GM12878 (cell line): ENCODE data around the gene BAIAP2L1. TPM values are rescaled to one million over a fixed set of nuclear protein-coding genes. Genes with fewer than 3 reads are reported as not detected.

Source experiments
- ATAC-seq: fragments of 200-7000 bp; cut with Tn5 transposase; 3 replicates; pipeline ENCODE4 v1.9.1; 2020; ENCODE audit warnings: mild to moderate bottlenecking, moderate library complexity
- BruUV-seq: library from RNA; stranded (reverse); fragments of 400-500 nt; replicated peaks from 2 replicates; lab custom pipeline; 2021; lab: Mats Ljungman, UMichigan
- CTCF ChIA-PET: fragments of 300-600 bp; sonication (Branson Sonifier 250); formaldehyde crosslinking; extraction: SDS; loops from one replicate; lab custom pipeline; 2021; ENCODE audit warnings: inconsistent platforms; lab: Yijun Ruan, JAX
- POLR2A ChIA-PET: fragments of 350-600 bp; formaldehyde crosslinking; extraction: SDS; loops from one replicate; lab custom pipeline; 2021; ENCODE audit warnings: inconsistent platforms; lab: Charles Lee
- RAD21 ChIA-PET: fragments of 300-600 bp; sonication (Branson Sonifier 250); formaldehyde crosslinking; loops from one replicate; lab custom pipeline; 2023; ENCODE audit warnings: antibody characterized with exemption; ENCODE audit not compliant: unreplicated experiment; lab: Charles Lee
- SMC1A ChIA-PET: fragments of 300-600 bp; sonication (Branson Sonifier 250); formaldehyde crosslinking; loops from one replicate; lab custom pipeline; 2023; ENCODE audit not compliant: unreplicated experiment, uncharacterized antibody; lab: Charles Lee
- DNase-seq: peaks from one replicate; pipeline ENCODE4 v3.0.0-alpha.2; 2011; ENCODE audit warnings: low read depth, low spot score
- FAIRE-seq: peaks from 3 replicates; lab custom pipeline; 2011; peaks lifted over from hg19 to GRCh38; lab: Jason Lieb, UNC
- H2AFZ ChIP-seq: 2 replicates; pipeline ENCODE4 v1.6.0; 2011; ENCODE audit warnings: low read depth, low read length, control low read depth; ENCODE audit not compliant: control insufficient read depth
- H3K27ac ChIP-seq: 2 replicates; pipeline ENCODE4 v1.5.1; 2011; ENCODE audit warnings: control low read depth; ENCODE audit not compliant: control insufficient read depth, insufficient read depth
- H3K27me3 ChIP-seq, 2 experiments: replicated peaks in 1 of 2; 2 replicates each; pipeline versions ENCODE4 v1.6.0 to v1.6.1; 2011; ENCODE audit warnings: low read length in 1 of 2; ENCODE audit not compliant: control insufficient read depth in 2 of 2, insufficient read depth in 2 of 2
- H3K36me3 ChIP-seq, 2 experiments: 2 replicates each; pipeline ENCODE4 v1.5.1; 2011; ENCODE audit warnings: low read length in 1 of 2; ENCODE audit not compliant: control insufficient read depth in 2 of 2, insufficient read depth in 2 of 2
- H3K4me1 ChIP-seq: 2 replicates; pipeline ENCODE4 v1.6.1; 2011; ENCODE audit warnings: mild to moderate bottlenecking, low read length, moderate library complexity, mixed read lengths; ENCODE audit not compliant: control insufficient read depth, insufficient read depth
- H3K4me2 ChIP-seq: 2 replicates; pipeline ENCODE4 v1.6.0; 2011; ENCODE audit warnings: control low read depth; ENCODE audit not compliant: control insufficient read depth, insufficient read depth
- H3K4me3 ChIP-seq: fragments of 200-600 bp; sonication (generic); 2 replicates; pipeline ENCODE4 v1.5.1; 2016
- H3K79me2 ChIP-seq: 2 replicates; pipeline ENCODE4 v1.6.0; 2011; ENCODE audit warnings: low read length; ENCODE audit not compliant: control insufficient read depth, insufficient read depth
- H3K9ac ChIP-seq: 2 replicates; pipeline ENCODE4 v1.8.0; 2011; ENCODE audit warnings: low read length, control low read depth, mixed read lengths; ENCODE audit not compliant: control insufficient read depth, insufficient read depth
- H3K9me3 ChIP-seq: replicated peaks from 3 replicates; pipeline ENCODE4 v1.5.1; 2011; ENCODE audit warnings: mild to moderate bottlenecking, low read length; ENCODE audit not compliant: control insufficient read depth, insufficient read depth
- H4K20me1 ChIP-seq: 2 replicates; pipeline ENCODE4 v1.6.0; 2011; ENCODE audit not compliant: control insufficient read depth, insufficient read depth
- BRCA1 ChIP-seq: IDR thresholded peaks from 2 replicates; pipeline ENCODE4 v1.6.1; 2011; ENCODE audit warnings: low read depth, low read length, improper control_type of control experiment
- HDGF ChIP-seq: fragments of 450-650 bp; IDR thresholded peaks from 2 replicates; pipeline ENCODE4 v1.6.1; 2016; ENCODE audit warnings: antibody characterized with exemption
- JUND ChIP-seq: IDR thresholded peaks from 2 replicates; pipeline ENCODE4 v1.6.1; 2012; ENCODE audit warnings: low read depth, mild to moderate bottlenecking, low read length, improper control_type of control experiment, moderate library complexity
- MTA2 ChIP-seq: fragments of 450-650 bp; IDR thresholded peaks from 2 replicates; pipeline ENCODE4 v1.6.1; 2016; ENCODE audit warnings: low read depth, mild to moderate bottlenecking, moderate library complexity
- NFYA ChIP-seq: IDR thresholded peaks from 2 replicates; pipeline ENCODE4 v1.6.1; 2011; ENCODE audit warnings: low read depth, mild to moderate bottlenecking, low read length, improper control_type of control experiment, borderline replicate concordance
- NR2C2 ChIP-seq: IDR thresholded peaks from 2 replicates; pipeline ENCODE4 v1.6.1; 2011; ENCODE audit warnings: borderline replicate concordance, low read depth; ENCODE audit not compliant: control insufficient read depth, insufficient read length
- RAD51 ChIP-seq: fragments of 450-650 bp; IDR thresholded peaks from 2 replicates; pipeline ENCODE4 v1.6.1; 2016; ENCODE audit warnings: moderate library complexity, mild to moderate bottlenecking, inconsistent platforms
- RELA ChIP-seq: fragments of 450-650 bp; IDR thresholded peaks from 2 replicates; pipeline ENCODE4 v1.8.0; 2014; ENCODE audit warnings: borderline replicate concordance; ENCODE audit not compliant: partially characterized antibody
- TARDBP ChIP-seq: IDR thresholded peaks from 2 replicates; pipeline ENCODE4 v1.6.1; 2016; ENCODE audit warnings: borderline replicate concordance
- TCF3 ChIP-seq: IDR thresholded peaks from 2 replicates; pipeline ENCODE4 v1.6.1; 2012; ENCODE audit warnings: low read depth, mild to moderate bottlenecking, low read length, borderline replicate concordance; ENCODE audit not compliant: insufficient read depth
- ZNF24 ChIP-seq: fragments of 450-650 bp; IDR thresholded peaks from 2 replicates; pipeline ENCODE4 v1.6.1; 2017; ENCODE audit warnings: antibody characterized with exemption, mild to moderate bottlenecking
- whole genome bisulfite sequencing: methylation state at CpG from one replicate; pipeline ENCODE4 v1.1.6; 2016; ENCODE audit warnings: low lambda C conversion rate; ENCODE audit not compliant: insufficient replicate concordance, insufficient coverage; ENCODE audit errors: missing lambda C conversion rate; 5-methylcytosine and 5-hydroxymethylcytosine counted together
- in situ Hi-C: fragments of 300-500 bp; cut with MboI; formaldehyde crosslinking; loops from 9 replicates; pipeline ENCODE4 v1.14.3; 2018; ENCODE audit warnings: mixed read lengths
- intact Hi-C: fragments of 100-400 bp; cut with micrococcal nuclease; formaldehyde crosslinking; loops from one replicate; pipeline ENCODE4 v1.14.2; 2022; ENCODE audit not compliant: unreplicated experiment
- polyA plus RNA-seq, 11 experiments: library from polyadenylated mRNA; depleted of rRNA in 4 of 11; unstranded in 6 of 11; stranded (reverse) in 5 of 11; fragments of >200 nt; fragmentation: Nextera tagmentation in 4 of 11; fragmentation: Illumina TruSeq in 1 of 11; extraction: Ambion mirVana in 4 of 11; extraction: Trizol in 1 of 11; gene quantifications; 1 replicate in 1 of 11; 2 replicates in 10 of 11; pipeline versions ENCODE4 v1.2.1 to v1.2.3, GENCODE V29; 2011 to 2016; ENCODE audit warnings: inconsistent platforms in 2 of 11, missing spikeins in 2 of 11, low read depth in 1 of 11
- total RNA-seq, 4 experiments: library from RNA; depleted of rRNA in 3 of 4; stranded (reverse); fragments of >200 nt in 3 of 4; fragmentation: Illumina TruSeq in 1 of 4; extraction: Trizol in 1 of 4; gene quantifications; 2 replicates each; pipeline versions ENCODE4 v1.2.1 to v1.2.3, GENCODE V29; 2013 to 2021
- TF ChIP-seq, protein P1 (sequence below): fragments of 450-650 bp; IDR thresholded peaks from 2 replicates; pipeline ENCODE4 v1.6.1; 2017; ENCODE audit warnings: mild to moderate bottlenecking, moderate library complexity

Gene BAIAP2L1
- total and polyA plus RNA-seq, 10 of the 15 experiments (the other 5 are each of a cell fraction or from before 2014, with no cell fraction given), result 8.9 to 60.2 (median 35.7) TPM

DNA sequence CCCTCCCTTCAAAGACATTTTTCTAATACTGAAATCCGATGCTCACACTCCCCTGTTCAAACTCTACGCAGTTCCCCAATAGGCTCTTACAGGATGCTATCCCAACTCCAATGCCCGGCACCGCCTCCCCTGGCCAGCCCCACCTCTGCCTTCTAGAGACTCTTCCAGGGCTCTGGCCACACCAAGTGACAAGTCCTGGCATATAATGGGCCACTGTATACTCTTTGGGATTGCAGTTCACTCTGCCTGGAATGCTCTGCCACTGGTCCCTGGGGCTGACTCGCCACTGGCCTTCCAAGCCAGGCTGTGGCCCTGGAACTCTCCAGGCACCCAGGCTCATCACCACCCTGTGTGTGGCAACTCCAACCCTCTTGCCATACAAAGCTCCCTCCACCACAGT is 122.5 kb downstream of the BAIAP2L1 start:
- BruUV-seq, result no TSS peak
- CTCF ChIA-PET, result interaction anchor here (0.9 kb wide), 1 partner anchor 123 kb away, joined by 3 read pairs; no protein-coding TSS in a partner anchor
- no peak for FAIRE-seq

More for the DNA sequence above, 122.5 kb downstream of the BAIAP2L1 start:
- Histone ChIP-seq H3K79me2 (peaks cover 2% of the 10 kb centered on the region; the same call in 1 of the 2 replicates), H3K27me3 (no peaks in the 10 kb centered on the region), H3K4me2 (no peak overlapping the region), H3K4me3 (no peak overlapping the region), H2AFZ (no peak overlapping the region), H3K27ac (no peak overlapping the region), H3K4me1 (peaks cover 8% of the 10 kb centered on the region), H4K20me1 (no peaks in the 10 kb centered on the region; the same call in 1 of the 2 replicates), H3K9me3 (no peaks in the 10 kb centered on the region), H3K36me3 (no peaks in the 10 kb centered on the region; a peak in 1 of 4 replicates), H3K9ac (no peak overlapping the region)
- no peak for TF ChIP-seq BRCA1
- TF ChIP-seq ZNF24, result no peak
- TF ChIP-seq NR2C2, result no peak
- no peak for TF ChIP-seq TARDBP
- TF ChIP-seq MTA2, result no peak
- no peak for TF ChIP-seq TCF3
- TF ChIP-seq HDGF, result no peak
- no peak for TF ChIP-seq RELA
- no peak for TF ChIP-seq JUND
- no peak for TF ChIP-seq NFYA
- TF ChIP-seq RAD51, result no peak
- TF ChIP-seq, protein P1, sequence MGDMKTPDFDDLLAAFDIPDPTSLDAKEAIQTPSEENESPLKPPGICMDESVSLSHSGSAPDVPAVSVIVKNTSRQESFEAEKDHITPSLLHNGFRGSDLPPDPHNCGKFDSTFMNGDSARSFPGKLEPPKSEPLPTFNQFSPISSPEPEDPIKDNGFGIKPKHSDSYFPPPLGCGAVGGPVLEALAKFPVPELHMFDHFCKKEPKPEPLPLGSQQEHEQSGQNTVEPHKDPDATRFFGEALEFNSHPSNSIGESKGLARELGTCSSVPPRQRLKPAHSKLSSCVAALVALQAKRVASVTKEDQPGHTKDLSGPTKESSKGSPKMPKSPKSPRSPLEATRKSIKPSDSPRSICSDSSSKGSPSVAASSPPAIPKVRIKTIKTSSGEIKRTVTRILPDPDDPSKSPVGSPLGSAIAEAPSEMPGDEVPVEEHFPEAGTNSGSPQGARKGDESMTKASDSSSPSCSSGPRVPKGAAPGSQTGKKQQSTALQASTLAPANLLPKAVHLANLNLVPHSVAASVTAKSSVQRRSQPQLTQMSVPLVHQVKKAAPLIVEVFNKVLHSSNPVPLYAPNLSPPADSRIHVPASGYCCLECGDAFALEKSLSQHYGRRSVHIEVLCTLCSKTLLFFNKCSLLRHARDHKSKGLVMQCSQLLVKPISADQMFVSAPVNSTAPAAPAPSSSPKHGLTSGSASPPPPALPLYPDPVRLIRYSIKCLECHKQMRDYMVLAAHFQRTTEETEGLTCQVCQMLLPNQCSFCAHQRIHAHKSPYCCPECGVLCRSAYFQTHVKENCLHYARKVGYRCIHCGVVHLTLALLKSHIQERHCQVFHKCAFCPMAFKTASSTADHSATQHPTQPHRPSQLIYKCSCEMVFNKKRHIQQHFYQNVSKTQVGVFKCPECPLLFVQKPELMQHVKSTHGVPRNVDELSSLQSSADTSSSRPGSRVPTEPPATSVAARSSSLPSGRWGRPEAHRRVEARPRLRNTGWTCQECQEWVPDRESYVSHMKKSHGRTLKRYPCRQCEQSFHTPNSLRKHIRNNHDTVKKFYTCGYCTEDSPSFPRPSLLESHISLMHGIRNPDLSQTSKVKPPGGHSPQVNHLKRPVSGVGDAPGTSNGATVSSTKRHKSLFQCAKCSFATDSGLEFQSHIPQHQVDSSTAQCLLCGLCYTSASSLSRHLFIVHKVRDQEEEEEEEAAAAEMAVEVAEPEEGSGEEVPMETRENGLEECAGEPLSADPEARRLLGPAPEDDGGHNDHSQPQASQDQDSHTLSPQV, result no peak
- intact Hi-C loops (no loop called here), in situ Hi-C loops (no loop called here)
- no peak for DNase-seq
- RAD21 ChIA-PET, result no interaction called here
- 91% methylated on average over 5 of the region's 5 CpGs for WGBS
- POLR2A ChIA-PET, result interaction anchor here (0.7 to 1.5 kb wide), 2 partner anchors 25 to 27 kb away, joined by 3 to 4 read pairs; no protein-coding TSS in a partner anchor
- ATAC-seq, result no peak
- SMC1A ChIA-PET, result no interaction called here
